ENCODE results near the gene TMBIM1.

TMBIM1 gene

DNA sequence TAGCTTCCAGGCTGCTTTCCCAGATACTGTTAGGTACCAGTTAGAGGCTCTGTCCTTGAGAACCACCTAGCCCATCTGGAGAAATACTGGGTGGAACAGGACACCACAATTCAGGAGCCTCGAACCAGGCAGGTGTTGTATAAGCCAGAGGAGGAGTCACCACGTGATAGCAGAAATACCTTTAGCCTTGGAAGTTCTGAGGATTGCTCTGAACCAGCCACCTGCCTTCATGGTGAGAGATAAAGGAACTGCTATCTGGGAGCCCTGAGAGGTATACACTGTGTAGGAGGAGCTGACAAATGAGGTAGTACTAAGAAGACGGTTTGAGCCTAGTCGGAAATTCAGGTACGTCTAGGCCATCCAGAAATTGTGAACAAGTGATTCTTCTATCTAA is 39.1 kb downstream of the TMBIM1 start:
- no peak for DNase-seq

DNA sequence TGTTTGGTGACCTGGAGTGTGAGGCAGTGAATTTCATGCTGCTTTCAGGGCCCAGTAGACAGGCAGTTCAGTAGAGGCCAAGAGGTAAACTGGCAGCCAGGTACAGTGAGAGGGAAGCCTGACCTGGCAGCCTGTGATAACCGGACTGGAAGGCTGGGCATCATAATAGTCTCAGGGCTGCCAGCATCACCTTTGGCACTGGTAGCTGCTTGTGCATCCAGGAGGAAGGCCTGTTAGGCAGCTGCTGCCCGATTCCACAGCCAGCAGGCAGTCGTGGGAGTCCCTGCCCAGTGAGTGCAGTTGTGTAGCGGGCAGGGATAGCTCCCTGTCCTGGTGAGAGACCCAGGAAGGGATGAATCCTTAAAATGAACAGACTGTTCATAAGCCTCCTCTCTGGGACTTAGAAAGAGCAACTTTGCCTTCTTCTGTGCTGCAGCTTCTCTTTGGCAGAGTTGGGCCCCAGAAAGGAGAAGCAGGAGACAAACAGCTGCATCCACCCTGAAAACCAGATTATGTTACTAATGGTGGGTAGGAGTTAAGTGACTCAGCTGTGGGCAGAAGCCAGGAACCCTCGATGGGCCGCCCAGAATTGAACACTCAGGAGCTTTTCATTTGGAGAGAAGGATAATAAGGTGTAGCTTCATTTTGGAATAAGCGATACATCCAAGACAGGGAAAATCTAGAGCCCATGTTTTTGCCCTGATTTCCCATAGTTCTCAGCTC is 39.6 kb downstream of the TMBIM1 start:
- no peak for DNase-seq

DNA sequence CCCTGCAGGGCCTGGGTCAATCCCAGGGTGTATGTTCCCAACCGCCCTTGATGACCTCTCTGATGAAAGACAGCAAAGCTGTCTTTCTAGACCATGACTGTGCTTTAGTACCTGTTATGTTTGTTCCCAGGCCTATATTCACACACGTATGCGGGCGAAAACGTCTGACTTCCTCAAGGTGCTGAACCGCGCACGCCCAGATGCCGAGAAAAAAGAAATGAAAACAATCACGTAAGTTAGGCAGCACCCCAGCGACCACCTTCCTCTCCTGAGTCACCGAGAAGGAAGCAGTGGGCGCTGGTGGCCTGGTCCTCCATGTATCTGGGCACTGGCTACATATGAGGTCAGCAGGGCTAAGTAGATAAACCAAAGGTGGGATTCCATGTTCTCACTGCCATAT is 42.6 kb downstream of the TMBIM1 start:
- no peak for DNase-seq

DNA sequence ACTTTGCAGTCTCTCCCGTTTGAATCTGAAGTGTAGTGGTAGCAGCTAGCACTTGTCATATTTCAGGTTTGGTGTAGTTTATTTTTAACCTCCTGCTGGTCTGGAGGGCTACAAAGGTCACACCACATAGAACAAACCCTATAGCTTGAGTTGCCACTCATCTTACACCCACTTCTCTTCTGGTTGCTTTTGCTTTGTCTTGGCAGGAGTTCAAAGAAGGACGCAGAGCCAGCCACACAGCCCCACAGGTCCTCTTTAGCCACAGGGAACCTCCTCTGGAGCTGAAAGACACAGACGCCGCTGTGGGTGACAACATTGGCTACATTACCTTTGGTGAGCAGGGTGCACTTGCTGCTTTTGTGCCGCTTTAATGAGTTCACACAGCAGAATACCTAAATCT is 47.1 kb downstream of the TMBIM1 start:
- no peak for DNase-seq

DNA sequence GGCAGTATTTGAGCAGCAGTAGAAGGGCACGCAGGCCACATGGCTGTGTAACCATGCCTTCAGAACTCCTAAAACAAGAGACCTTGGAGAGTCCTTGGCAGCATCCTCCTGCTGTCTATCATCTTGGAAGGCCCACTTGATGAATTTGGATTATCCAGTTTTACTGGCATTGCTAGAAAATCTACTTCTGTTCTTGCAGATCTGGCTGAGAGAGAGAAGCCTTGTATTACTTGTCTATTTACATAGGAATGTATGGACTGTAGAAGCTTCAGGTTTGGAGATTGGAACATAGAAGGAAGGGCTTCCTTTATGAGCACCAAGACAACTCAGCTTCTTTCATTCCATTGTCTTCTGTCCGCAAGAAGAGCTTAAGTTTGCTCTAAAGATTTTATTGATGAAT is 47.6 kb downstream of the TMBIM1 start:
- no peak for DNase-seq

DNA sequence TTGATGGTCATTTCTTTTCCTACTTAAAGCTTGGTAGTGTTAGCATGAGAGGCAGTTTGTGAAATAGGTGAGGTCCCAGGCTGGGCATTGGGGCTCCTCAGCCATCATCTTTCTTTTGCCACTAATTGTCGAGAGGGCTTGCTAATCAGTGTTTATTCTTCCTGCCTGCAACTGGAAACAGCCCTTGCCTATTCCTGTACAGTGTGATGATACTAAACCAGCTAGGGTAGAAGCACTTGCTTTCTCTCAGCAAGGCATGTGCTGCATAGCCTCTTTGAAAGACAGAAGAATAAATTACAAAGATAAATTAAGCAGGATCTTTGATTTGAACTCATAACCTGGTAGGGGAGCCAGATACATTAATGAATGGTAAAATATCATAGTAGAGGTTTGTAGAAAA is 48.1 kb downstream of the TMBIM1 start:
- DNase-seq = no peak

DNA sequence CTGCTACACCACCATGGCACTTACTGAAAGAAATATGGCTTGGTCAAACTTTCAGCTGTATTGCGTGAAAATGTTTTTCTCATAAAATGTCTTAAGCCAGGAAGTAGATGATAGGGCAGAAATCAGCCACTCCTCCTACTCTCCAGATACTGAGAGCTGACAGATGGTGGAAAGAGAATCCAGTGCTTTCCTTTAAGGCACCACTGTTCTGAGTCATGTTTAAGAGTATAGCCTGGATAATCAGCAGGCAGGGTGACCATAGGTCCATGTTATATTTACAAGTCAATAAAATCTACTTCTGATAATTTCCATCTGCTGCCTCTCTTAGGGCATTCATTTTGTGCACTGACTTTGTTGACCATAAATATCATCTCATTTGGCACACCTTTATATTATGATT is 53.4 kb downstream of the TMBIM1 start:
- DNase-seq = no peak

DNA sequence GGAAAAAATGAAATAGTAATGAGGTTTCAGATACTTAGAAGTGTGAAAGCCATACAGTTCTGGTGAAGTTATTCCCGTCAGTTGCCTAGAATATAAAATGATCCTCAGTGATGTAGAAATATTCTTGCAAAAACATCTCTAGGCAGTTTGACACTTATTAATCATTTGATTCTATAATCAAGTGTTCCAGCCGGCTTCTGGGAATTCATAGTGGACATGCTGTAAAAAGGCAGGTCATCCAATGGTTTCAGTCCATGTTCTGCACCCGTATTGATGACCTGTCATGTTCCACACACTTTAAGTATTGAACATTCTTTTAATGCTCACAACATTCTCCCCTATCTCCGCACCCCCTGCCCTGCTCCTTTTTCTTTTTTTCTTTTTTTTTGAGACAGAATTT is 55.5 kb downstream of the TMBIM1 start:
- DNase-seq = no peak

DNA sequence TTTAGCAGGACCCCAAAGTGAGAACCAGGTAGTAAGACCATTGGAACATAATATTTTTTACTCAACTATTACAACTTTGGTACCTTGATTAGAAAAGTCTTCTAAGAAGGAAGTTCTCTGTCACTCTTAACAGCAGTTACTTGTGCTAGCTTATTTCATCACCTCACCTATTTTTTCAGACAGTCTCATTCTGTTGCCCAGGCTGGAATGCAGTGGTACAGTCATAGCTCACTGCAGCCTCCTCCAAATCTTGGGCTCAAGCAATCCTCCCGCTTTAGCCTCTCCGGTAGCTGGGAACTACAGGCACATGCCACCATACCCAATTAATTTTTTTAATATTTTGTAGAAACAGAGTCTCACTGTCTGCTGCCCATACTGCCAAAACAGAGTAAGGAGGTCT is 57.3 kb downstream of the TMBIM1 start:
- DNase-seq = no peak

DNA sequence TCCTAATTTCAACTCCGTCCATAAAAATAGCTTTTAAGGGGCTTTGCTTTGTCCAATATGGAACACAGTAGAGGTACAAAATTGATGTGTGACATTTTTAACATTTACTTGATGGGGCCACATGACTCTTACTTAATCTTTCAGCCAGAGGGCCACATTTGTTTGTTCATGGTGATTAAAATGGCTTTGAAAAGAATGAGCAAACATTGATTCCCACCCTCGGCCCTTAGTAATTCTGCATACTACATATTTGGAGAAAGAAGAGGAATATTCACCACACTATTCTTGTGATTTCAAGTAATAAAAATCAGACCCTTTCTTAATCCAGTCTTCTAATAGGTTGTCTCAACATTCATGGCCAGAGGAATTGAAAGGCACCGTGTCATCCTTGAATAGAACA is 57.8 kb downstream of the TMBIM1 start:
- no peak for DNase-seq

DNA sequence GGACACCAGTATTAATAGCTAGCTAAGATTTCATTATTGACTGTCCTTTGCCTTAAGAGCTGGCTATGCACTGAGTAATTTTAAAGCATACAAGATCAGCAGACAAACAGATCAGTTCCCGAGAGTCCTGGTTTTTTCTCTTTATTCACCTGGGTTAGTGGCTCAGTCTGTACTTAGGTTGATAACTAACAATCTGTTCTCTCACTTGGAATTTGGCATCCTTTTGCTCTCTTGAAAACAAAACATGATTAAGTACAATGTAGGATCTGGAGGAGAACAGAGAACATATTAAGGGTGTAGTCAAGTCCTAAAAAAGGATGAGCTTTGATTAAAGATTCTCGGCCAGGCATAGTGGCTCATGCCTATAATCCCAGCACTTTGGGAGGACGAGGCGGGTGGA is 58.8 kb downstream of the TMBIM1 start:
- no peak for DNase-seq

DNA sequence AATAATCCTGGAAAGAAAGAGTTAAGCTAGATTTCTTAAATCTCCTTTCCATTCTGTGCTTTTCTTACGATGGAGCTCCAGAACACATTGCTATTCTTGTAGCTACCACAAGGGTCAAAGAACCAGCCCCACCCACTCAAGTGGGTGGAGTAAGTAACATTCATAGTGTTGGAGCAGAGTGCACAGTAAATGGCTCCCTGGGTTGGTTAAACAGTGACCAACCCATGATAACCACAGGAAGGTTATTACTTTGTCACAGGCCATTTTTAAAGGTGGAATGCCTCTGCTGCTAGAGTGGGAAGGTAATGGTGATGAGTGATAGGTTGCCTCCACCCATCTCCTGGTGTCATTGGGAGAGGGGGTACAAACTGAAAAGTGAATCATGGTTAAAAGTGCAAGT is 61.4 kb downstream of the TMBIM1 start:
- no peak for DNase-seq

DNA sequence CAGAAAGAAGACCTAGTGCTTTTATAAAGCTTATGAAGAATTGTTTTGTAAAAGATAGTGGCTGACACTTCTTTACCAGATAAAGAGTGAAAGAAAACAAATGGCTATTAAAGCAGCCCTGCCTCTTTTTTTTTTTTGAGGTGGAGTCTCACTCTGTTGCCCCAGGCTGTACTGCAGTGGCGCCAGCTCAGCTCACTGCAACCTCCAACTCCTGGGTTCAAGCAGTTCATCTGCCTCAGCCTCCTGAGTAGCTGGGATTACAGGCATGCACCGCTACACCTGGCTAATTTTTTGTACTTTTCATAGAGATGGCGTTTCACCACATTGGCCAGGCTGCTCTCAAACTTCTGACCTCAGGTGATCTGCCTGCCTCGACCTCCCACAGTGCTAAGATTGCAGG is 62.5 kb downstream of the TMBIM1 start:
- no peak for DNase-seq

DNA sequence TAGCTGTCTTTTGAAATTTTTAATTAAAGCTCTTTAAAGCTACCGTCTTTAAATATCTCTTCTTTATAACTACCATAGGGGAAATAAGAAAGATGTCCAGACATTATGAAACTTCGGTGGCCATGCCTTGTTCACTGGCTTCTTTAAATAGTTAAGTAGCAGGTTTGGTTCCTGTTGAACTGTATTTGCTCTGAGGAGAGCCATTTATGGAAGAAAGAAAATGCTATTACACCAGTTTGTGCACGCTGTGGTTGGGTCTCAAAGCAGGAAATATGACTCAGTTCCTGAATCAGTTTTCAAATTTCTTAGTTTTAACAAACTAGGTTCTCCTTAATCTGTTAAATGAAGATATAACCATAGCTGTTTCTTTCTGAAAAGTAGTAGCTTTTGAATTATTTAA is 63.1 kb downstream of the TMBIM1 start:
- no peak for DNase-seq

DNA sequence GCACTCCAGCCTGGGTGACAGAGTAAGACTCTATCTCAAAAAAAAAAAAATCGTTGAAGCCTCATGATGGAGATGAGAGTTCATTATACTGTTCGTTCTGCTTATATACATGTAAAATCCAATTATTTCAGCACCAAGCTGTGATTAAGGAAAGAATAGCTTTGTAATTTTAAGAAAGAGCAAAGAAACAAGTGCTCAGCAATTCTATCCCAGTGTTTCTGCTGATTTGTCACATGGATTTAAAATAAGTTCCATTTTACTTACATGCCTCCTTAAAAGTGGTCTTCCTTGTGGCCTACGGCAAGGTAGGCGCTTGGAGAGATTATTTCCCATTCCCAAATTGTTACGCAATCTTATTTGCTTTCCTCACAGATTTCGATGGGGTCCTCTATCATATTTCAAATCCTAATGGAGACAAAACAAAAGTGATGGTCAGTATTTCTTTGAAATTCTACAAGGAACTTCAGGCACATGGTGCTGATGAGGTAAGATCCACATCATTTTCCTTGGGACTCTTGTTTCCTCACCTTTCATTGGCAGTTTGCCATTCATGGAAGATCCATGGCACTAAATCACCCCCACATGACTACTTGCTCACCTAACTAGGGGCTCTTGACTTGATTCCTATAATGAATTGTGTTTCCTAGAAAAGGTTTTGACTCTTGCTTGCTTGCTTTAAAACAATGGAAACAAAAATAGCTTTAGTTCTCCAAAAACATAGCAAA is 63.8 kb downstream of the TMBIM1 start:
- DNase-seq = no peak

DNA sequence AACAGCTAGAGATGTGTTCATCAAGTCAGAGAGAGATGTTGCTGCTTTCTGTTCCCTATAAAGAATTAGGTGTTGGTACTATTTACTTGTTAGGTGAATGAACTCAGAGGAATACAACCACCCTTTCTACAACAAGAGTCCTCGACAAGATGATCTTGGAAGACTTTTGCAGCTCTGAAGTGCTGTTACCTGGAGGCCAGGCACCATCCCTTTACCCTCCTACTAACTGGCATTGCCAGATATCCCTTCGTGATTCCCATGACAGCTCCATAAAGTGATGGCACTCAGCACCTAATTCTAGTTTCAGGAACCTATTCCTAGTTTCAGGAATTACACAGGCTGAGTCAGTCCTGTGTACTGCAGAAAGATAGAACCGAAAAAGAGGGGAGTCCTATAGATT is 65.4 kb downstream of the TMBIM1 start:
- no peak for DNase-seq
